ENCODE measurements around the gene ZNF436.

- TF ChIP-seq, protein P1, sequence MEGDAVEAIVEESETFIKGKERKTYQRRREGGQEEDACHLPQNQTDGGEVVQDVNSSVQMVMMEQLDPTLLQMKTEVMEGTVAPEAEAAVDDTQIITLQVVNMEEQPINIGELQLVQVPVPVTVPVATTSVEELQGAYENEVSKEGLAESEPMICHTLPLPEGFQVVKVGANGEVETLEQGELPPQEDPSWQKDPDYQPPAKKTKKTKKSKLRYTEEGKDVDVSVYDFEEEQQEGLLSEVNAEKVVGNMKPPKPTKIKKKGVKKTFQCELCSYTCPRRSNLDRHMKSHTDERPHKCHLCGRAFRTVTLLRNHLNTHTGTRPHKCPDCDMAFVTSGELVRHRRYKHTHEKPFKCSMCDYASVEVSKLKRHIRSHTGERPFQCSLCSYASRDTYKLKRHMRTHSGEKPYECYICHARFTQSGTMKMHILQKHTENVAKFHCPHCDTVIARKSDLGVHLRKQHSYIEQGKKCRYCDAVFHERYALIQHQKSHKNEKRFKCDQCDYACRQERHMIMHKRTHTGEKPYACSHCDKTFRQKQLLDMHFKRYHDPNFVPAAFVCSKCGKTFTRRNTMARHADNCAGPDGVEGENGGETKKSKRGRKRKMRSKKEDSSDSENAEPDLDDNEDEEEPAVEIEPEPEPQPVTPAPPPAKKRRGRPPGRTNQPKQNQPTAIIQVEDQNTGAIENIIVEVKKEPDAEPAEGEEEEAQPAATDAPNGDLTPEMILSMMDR (IDR thresholded peaks at IDR 0.05; ENCODE audit: borderline replicate concordance, extremely low read depth, low read length, poor library complexity, severe bottlenecking): no peak
- TF ChIP-seq EZH2 (IDR thresholded peaks at IDR 0.05; ENCODE audit: borderline replicate concordance, low read depth, low read length, severe bottlenecking): no peak
Measured at GRCh38 chr1:23403038-23403336, 33.4 kb upstream of the ZNF436 start.
